Ishikawa (cell line): Measurements from ENCODE around the gene HELT.

Experiments
- CEBPB ChIP-seq: IDR thresholded peaks from 2 replicates; pipeline ENCODE4 v1.6.1; 2012
- YY1 ChIP-seq: IDR thresholded peaks from 2 replicates; pipeline ENCODE4 v1.6.1; 2012; ENCODE audit warnings: low read depth
- TF ChIP-seq, protein P1 (sequence below): IDR thresholded peaks from 2 replicates; pipeline ENCODE4 v1.6.1; 2012

DNA sequence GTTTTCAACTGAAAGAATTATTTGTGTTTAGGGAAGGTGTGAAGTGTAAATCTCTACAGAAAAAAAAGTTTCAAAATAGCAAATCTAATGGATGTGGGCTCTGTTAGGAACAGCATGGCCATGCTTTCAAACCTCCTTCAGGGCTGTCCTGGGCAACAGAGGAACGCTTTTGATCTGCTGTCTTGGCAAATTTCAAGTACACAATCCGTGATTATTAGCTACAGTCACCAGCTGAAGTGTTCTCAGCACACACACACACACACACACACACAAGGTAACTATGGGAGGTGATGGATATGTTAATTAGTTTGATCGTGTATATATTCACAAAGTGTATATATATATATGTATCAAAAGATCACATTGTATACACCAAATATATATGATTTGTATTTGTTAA is 40.5 kb upstream of the HELT start:
- TF ChIP-seq, protein P1, sequence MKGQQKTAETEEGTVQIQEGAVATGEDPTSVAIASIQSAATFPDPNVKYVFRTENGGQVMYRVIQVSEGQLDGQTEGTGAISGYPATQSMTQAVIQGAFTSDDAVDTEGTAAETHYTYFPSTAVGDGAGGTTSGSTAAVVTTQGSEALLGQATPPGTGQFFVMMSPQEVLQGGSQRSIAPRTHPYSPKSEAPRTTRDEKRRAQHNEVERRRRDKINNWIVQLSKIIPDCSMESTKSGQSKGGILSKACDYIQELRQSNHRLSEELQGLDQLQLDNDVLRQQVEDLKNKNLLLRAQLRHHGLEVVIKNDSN: no peak
- TF ChIP-seq YY1: no peak
- TF ChIP-seq CEBPB: no peak
